Stimulated activated CD8-positive, alpha-beta memory T cell treated with anti-CD3 and anti-CD28 coated beads, Interleukin-7, amount 100 ng/mL, for 24 hours (primary cell): ENCODE results near the gene SERPINE2.
"Not testable (repeated sequence)": the region's sequence is repeated elsewhere in the genome, so short reads cannot be mapped to it uniquely, and the experiment has no call there.

Source experiments
- DNase-seq: peaks from one replicate; pipeline ENCODE4 v3.0.0-alpha.2; 2020; ENCODE audit warnings: low read depth

SERPINE2 gene

GRCh38 chr2:223941579-223942277, 97.4 kb downstream of the SERPINE2 start:
- DNase-seq = peak; percentile 43

GRCh38 chr2:223939438-223939837, 99.6 kb downstream of the SERPINE2 start:
- DNase-seq = not testable (repeated sequence)

- DNase-seq = no peak
Observed at GRCh38 chr2:223937535-223937934, 101.6 kb downstream of the SERPINE2 start.

GRCh38 chr2:223936862-223937326, 102.2 kb downstream of the SERPINE2 start:
- no peak for DNase-seq

GRCh38 chr2:223935459-223936125, 103.5 kb downstream of the SERPINE2 start:
- DNase-seq = no peak

- no peak for DNase-seq
Observed at GRCh38 chr2:223934870-223935269, 104.2 kb downstream of the SERPINE2 start.

GRCh38 chr2:223932816-223933800, 106.0 kb downstream of the SERPINE2 start:
- DNase-seq = no peak

- DNase-seq = no peak
Observed at GRCh38 chr2:223930103-223930976, 108.7 kb downstream of the SERPINE2 start.

- no peak for DNase-seq
Observed at GRCh38 chr2:223929571-223930102, 109.4 kb downstream of the SERPINE2 start.

GRCh38 chr2:223928113-223929006, 110.7 kb downstream of the SERPINE2 start:
- no peak for DNase-seq

- DNase-seq = no peak
Observed at GRCh38 chr2:223925106-223925505, 114.0 kb downstream of the SERPINE2 start.
